NCI-H1048 (cell line): Measurements from ENCODE around the gene EEIG1.

ENCODE experiments used
- DNase-seq: peaks from one replicate; lab custom pipeline; 2025; lab: John Stamatoyannopoulos, UW

The EEIG1 gene

DNA sequence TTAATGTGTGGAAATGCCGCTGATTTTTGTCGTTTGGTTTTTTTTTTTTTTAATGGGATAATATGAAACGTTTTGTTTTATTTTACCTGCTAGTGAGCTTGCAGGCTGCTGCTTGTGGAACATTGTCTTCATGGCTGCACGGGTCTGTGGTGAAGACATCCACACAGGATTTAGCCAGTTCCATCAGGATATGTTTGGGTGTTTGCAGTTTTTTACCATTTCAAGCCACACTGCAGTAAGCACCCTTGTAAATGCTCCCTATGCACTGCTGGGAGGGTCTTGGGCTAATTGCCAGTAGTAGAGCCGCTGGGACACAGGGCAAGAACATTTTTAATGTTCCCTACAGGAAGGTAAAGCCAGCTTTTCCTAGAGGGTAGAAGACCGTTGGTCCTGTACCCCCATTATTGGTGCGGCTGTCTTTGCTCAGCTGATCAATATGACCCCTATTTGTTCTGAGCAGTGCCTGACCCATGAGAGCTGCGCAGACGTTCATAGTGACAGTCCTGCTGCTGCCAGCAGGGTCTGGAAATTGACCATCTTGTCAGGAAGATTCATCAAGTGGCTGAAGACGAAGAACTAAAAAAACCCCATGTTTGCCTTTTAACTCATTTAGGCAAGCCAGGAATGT, 20.5 kb upstream of the EEIG1 start:
- DNase-seq, result no peak

- DNase-seq, result no peak
These were observed 18.7 kb upstream of the EEIG1 start for GRCh38 chr9:127999461-127999860.

DNA sequence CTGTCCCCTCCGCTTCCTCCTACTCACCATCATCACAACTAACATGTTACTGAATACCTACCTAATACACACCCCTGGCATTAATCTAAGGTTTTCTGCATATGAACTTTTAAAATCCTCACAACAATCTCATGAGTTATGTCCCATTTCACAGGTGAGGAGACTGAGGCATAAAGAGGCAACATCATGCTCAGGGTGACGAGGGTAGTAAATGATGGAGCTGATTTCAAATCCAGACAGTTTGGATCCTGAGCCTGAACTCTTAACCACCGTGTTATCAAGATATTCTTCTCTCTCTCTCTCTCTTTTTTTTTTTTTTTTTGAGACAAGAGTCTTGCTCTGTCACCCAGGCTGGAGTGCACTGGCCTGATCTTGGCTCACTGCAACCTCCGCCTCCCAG, 12.9 kb upstream of the EEIG1 start:
- DNase-seq, result no peak

DNA sequence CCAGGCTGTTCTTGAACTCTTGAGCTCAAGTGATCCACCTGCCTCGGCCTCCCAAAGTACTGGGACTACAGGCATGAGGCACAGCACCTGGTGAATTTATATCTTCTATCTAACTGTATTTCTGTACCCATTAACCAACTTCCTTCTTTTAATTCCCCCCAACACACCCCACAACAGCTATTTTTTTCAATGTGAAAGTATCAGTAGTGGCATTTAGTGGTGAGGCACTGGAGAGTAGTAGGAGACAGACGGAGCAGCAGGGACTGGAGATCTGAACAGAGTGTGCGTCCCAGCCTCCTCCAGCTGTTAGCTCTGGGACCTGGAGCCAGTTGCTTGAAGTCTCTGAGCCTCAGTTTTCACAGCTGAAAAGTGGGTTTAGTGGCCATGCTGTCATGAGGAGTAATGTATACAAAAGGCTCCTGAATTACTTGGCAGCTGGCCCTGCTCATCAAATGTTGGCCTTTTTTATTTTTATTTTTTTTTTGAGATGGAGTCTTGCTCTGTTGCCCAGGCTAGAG, 11.0 kb upstream of the EEIG1 start:
- no peak for DNase-seq

- DNase-seq, result no peak
These were observed 10.4 kb upstream of the EEIG1 start for GRCh38 chr9:127991017-127991756.

- no peak for DNase-seq
These were observed 9.8 kb upstream of the EEIG1 start for GRCh38 chr9:127990554-127990953.

- DNase-seq, result no peak
These were observed 8.3 kb upstream of the EEIG1 start for GRCh38 chr9:127989094-127989493.

DNA sequence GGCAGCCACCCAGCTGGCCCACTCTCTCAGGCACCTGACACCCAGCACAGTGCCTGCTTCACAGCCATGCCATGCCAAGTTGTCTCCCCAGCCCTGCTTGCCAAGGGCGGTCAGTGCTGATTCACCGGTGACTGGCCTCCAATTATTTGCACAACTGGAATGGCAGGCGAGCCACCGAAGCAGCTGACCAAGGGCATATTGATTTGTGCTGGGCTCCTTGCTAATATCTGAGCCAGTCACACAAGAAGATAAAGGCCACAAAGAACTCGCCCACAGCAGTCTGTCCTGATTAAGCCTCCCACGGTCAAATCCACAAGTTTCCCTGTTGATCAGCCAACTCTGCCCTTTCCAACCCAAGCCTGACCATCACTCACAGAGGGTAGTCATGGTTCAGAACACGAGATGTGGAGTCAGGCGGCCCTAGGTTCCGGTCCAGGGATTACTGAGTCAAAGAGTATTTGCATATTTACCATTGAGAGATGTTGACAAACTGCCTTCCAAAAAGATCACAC, 6.4 kb upstream of the EEIG1 start:
- no peak for DNase-seq

DNA sequence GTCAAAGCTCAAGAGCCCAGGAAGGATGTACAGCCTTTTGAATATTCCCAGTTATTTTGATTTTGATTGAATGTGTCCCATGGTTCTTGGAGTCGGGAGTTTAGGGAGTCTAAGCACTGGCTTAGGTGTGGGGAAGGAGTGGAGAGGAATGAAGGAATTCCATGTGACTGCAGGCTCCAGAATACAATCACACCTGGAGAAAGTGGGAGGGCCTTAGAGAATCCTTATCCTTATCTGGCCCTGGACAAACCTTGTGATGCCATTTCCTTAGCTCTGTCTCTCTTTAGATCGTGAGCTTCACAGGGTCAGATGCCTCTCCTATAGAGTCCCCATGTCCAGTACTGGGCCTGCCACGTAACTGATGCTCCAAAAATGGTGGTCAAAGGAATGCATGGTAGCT, 4.2 kb upstream of the EEIG1 start:
- DNase-seq, result no peak

DNA sequence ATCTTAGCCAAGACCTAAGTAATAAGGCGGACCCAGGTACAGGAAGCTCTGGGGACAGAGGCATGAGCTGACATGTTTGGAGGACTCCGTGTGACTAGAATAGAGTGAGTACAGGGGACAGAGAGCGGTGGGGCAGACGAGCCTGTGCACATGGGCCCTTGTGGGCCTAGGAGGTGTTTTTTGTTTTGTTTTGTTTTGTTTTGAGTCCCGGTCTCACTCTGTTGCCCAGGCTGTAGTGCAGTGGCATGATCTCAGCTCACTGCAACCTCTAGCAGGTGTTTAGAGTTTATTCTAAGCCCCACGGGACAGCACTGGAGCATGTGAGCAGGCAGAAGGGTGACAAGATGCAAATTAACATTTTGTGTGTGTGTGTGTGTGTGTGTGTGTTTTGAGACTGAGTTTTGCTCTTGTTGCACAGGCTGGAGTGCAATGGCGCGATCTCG, 3.1 kb upstream of the EEIG1 start:
- DNase-seq, result no peak

DNA sequence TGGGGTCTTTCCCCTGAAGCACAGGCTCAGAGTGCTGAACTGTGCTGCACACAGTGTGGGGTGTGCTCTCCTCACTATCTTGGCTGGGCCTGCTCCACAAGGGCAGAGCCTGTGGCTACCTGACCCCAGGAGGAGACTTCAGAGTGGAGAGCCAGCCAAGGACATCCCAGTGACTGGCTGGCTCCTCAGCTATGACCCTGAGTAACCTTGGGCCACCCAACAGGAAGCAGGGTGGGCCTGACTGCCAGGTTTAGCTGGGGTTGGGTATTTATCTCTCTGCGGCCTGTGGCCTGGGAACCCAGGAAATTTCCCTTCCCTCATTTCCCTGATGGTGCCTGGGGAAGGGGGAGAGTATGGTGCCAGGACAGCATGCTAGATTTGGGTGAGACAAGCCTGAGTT, 2.1 kb upstream of the EEIG1 start:
- no peak for DNase-seq

GRCh38 chr9:127981559-127982121, 851 bp upstream of the EEIG1 start:
- no peak for DNase-seq

GRCh38 chr9:127980060-127980705, 606 bp downstream of the EEIG1 start:
- no peak for DNase-seq

- DNase-seq, result peak; percentile 41
These were observed 1.3 kb downstream of the EEIG1 start for GRCh38 chr9:127979333-127980059.

- DNase-seq, result no peak
These were observed 1.8 kb downstream of the EEIG1 start for GRCh38 chr9:127979015-127979332.

GRCh38 chr9:127977884-127978647, 2.7 kb downstream of the EEIG1 start:
- DNase-seq, result no peak

DNA sequence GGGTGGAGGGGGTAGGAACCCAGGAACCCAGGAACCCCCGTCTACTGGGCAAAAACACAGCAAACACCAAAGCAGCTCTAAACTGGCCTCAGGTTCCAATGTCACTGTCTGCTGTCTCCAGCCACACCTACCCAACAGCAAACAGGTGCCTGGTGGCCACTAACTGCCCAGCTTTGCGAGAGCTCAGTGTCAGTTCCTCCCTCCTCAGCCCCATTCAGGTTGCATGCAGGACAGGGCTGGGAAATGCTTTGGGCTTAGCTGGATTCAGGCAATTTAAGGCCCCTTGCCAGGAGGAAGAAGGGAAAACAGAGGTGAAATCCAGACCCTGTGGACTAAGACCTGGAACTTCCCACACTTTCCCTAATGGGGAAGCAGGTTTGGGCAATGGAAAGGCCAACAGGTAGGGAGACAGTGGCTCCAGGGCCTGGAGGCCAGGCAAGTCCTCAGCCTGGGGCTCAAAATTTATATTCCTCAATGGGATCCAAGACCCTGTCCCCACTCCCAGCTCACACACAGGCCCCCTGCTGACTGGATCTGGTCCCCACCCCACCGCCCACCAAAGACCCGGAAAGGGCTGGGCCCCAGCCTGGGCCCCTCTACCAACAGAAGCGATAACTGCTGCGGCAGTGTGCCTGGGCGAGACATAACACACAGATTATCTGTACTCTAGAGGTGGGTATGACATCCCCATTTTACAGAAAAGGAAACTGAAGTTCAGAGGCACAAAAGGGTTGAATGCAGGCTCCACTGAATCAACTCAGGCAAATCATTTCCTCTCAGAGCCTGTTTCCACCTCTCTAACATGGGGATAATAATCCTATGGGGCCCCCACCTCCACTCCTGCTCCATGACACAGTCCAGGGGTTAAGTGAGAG, 3.5 kb downstream of the EEIG1 start:
- no peak for DNase-seq

- no peak for DNase-seq
These were observed 4.3 kb downstream of the EEIG1 start for GRCh38 chr9:127976498-127976897.

GRCh38 chr9:127975376-127976315, 5.1 kb downstream of the EEIG1 start:
- DNase-seq, result no peak
